ENCODE data around the gene NAALADL2. TPM values are rescaled to one million over a fixed set of nuclear protein-coding genes. Genes with fewer than 3 reads are reported as not detected.

NAALADL2 gene
- total and polyA plus RNA-seq, 2 donors (not counting 3 experiments of a cell fraction or from before 2014, with no cell fraction given) = 1.1 to 4.0 TPM

- TF ChIP-seq POLR2AphosphoS5 (IDR thresholded peaks at IDR 0.05; ENCODE audit: insufficient read depth, low read depth, low read length) (no peak), JUN (IDR thresholded peaks at IDR 0.05; ENCODE audit: borderline replicate concordance, insufficient read depth, insufficient read length, low read depth) (no peak), EZH2 (IDR thresholded peaks at IDR 0.05; ENCODE audit: borderline replicate concordance, low read depth, low read length, severe bottlenecking) (no peak), FOS (IDR thresholded peaks at IDR 0.05; ENCODE audit: borderline replicate concordance, insufficient read depth, low read length) (no peak), POLR2A (IDR thresholded peaks at IDR 0.05; ENCODE audit: low read depth, low read length) (no peak), GATA2 (IDR thresholded peaks at IDR 0.05; ENCODE audit: insufficient read depth, insufficient read length, low read depth, low read length) (no peak), MYC (IDR thresholded peaks at IDR 0.05; ENCODE audit: low read depth, low read length) (no peak)
- TF ChIP-seq, protein P1, sequence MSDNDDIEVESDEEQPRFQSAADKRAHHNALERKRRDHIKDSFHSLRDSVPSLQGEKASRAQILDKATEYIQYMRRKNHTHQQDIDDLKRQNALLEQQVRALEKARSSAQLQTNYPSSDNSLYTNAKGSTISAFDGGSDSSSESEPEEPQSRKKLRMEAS (IDR thresholded peaks at IDR 0.05; ENCODE audit: insufficient read depth, insufficient read length) = no peak
- TF ChIP-seq, protein P2, sequence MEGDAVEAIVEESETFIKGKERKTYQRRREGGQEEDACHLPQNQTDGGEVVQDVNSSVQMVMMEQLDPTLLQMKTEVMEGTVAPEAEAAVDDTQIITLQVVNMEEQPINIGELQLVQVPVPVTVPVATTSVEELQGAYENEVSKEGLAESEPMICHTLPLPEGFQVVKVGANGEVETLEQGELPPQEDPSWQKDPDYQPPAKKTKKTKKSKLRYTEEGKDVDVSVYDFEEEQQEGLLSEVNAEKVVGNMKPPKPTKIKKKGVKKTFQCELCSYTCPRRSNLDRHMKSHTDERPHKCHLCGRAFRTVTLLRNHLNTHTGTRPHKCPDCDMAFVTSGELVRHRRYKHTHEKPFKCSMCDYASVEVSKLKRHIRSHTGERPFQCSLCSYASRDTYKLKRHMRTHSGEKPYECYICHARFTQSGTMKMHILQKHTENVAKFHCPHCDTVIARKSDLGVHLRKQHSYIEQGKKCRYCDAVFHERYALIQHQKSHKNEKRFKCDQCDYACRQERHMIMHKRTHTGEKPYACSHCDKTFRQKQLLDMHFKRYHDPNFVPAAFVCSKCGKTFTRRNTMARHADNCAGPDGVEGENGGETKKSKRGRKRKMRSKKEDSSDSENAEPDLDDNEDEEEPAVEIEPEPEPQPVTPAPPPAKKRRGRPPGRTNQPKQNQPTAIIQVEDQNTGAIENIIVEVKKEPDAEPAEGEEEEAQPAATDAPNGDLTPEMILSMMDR (IDR thresholded peaks at IDR 0.05; ENCODE audit: extremely low read depth in 1 of 2, insufficient read depth in 1 of 2, low read depth in 1 of 2, low read length in 2 of 2) = no peak
Measured at GRCh38 chr3:175404621-175405020, 545.5 kb downstream of the NAALADL2 start.

More at GRCh38 chr3:175404621-175405020, 545.5 kb downstream of the NAALADL2 start:
- Histone ChIP-seq H3K4me1 (ENCODE audit: control insufficient read depth, extremely low read depth, insufficient read depth, low read length) (no peaks in the 10 kb centered on the region), H4K20me1 (replicated peaks; ENCODE audit: control insufficient read depth, extremely low read depth, insufficient read depth, low read length) (no peaks in the 10 kb centered on the region), H3K4me2 (ENCODE audit: insufficient read depth, low read length) (no peak overlapping the region), H3K9me1 (replicated peaks; ENCODE audit: control insufficient read depth, extremely low read depth, insufficient read depth, low read length) (no peaks in the 10 kb centered on the region), H2AFZ (ENCODE audit: low read depth, low read length) (no peak overlapping the region), H3K79me2 (ENCODE audit: control insufficient read depth, insufficient read depth, low read length) (no peaks in the 10 kb centered on the region), H3K4me3 (replicated peaks in 1 of 3; ENCODE audit: insufficient read depth in 1 of 3, low read depth in 1 of 3, low read length in 3 of 3) (no peak overlapping the region), H3K27me3 (ENCODE audit: control insufficient read depth in 2 of 2, insufficient read depth in 2 of 2, low read length in 2 of 2) (no peaks in the 10 kb centered on the region), H3K36me3 (ENCODE audit: control insufficient read depth in 2 of 2, extremely low read depth in 1 of 2, insufficient read depth in 2 of 2, low read length in 2 of 2) (no peaks in the 10 kb centered on the region), H3K9ac (replicated peaks; ENCODE audit: extremely low read depth, insufficient read depth, low read length) (no peak overlapping the region), H3K27ac (ENCODE audit: insufficient read depth, low read depth, low read length) (no peak overlapping the region), H3K9me3 (replicated peaks; ENCODE audit: control insufficient read depth, insufficient read depth, low read length) (no peaks in the 10 kb centered on the region)
- ChIA-PET POLR2A (no interaction called here), CTCF (no interaction called here)
- BruUV-seq (replicated peaks) = no TSS peak
- DNase-seq (ENCODE audit: low read depth, low spot score) (no peak), FAIRE-seq (peak; percentile 18)
- intact Hi-C loops (cut with micrococcal nuclease) = no loop called here
- dilution Hi-C loops (cut with MboI; ENCODE audit: extremely low pct_ligation_motif_present, low sequenced_read_pairs) = no loop called here

All from endothelial cell of umbilical vein (primary cell).